H1 (cell line): ENCODE data around the gene AQP6.

ENCODE experiments used
- POLR2AphosphoS5 ChIP-seq: IDR thresholded peaks from 2 replicates; pipeline ENCODE4 v1.6.1; 2011; ENCODE audit warnings: low read depth, low read length
- TBP ChIP-seq: IDR thresholded peaks from 2 replicates; pipeline ENCODE4 v1.6.1; 2011; ENCODE audit warnings: low read depth, low read length, improper control_type of control experiment
- TEAD4 ChIP-seq: IDR thresholded peaks from 2 replicates; pipeline ENCODE4 v1.6.1; 2012; ENCODE audit warnings: low read depth, low read length, inconsistent platforms, mixed read lengths
- YY1 ChIP-seq: IDR thresholded peaks from 2 replicates; pipeline ENCODE4 v1.6.1; 2011; ENCODE audit warnings: low read depth, mild to moderate bottlenecking, low read length
- ZNF274 ChIP-seq: IDR thresholded peaks from 2 replicates; pipeline ENCODE4 v1.7.0; 2012; ENCODE audit warnings: low read length, borderline replicate concordance; ENCODE audit errors: extremely low read depth

GRCh38 chr12:49950273-49951251, 22.2 kb upstream of the AQP6 start, which contains the start of gene AQP2:
- TF ChIP-seq POLR2AphosphoS5 (no peak), ZNF274 (no peak), TEAD4 (no peak), YY1 (no peak), TBP (no peak)
